KMS-11 (cell line): ENCODE results near the gene GRK4.
"Not testable (repeated sequence)": the region's sequence is repeated elsewhere in the genome, so short reads cannot be mapped to it uniquely, and the experiment has no call there.

Source experiments
- H2AFZ ChIP-seq: fragments of 200-600 bp; sonication (generic); 2 replicates; pipeline ENCODE4 v1.6.1; 2016; ENCODE audit warnings: antibody characterized with exemption, mixed run types, low read depth
- H3K27ac ChIP-seq: fragments of 200-600 bp; sonication (generic); 2 replicates; pipeline ENCODE4 v1.6.1; 2016; ENCODE audit warnings: mild to moderate bottlenecking, mixed run types
- H3K27me3 ChIP-seq: fragments of 200-600 bp; sonication (generic); 2 replicates; pipeline ENCODE4 v1.6.1; 2017; ENCODE audit warnings: mild to moderate bottlenecking, low read depth, mixed run types, moderate library complexity; ENCODE audit not compliant: insufficient read depth
- H3K36me3 ChIP-seq: fragments of 200-600 bp; sonication (generic); 2 replicates; pipeline ENCODE4 v1.6.1; 2017; ENCODE audit warnings: mild to moderate bottlenecking, mixed run types; ENCODE audit not compliant: insufficient read depth
- H3K4me1 ChIP-seq: fragments of 200-600 bp; sonication (generic); 2 replicates; pipeline ENCODE4 v1.6.1; 2016; ENCODE audit warnings: mild to moderate bottlenecking, low read depth, mixed run types; ENCODE audit not compliant: poor library complexity, severe bottlenecking
- H3K4me2 ChIP-seq: fragments of 200-600 bp; sonication (generic); 2 replicates; pipeline ENCODE4 v1.7.0; 2016; ENCODE audit warnings: mild to moderate bottlenecking, mixed run types
- H3K4me3 ChIP-seq: fragments of 200-600 bp; sonication (generic); IDR thresholded peaks from 2 replicates; pipeline ENCODE4 v1.6.1; 2017; ENCODE audit warnings: low read depth, low read length, mixed read lengths; ENCODE audit not compliant: insufficient read depth
- H3K79me2 ChIP-seq: fragments of 200-600 bp; sonication (generic); 2 replicates; pipeline ENCODE4 v1.6.1; 2016; ENCODE audit warnings: low read depth, mixed run types; ENCODE audit not compliant: insufficient read depth
- H3K9ac ChIP-seq: fragments of 200-600 bp; sonication (generic); 2 replicates; pipeline ENCODE4 v1.6.1; 2016; ENCODE audit warnings: mild to moderate bottlenecking, mixed run types
- H4K20me1 ChIP-seq: fragments of 200-600 bp; sonication (generic); 2 replicates; pipeline ENCODE4 v1.6.1; 2016; ENCODE audit warnings: mild to moderate bottlenecking, mixed run types; ENCODE audit not compliant: insufficient read depth
- CTCF ChIP-seq: fragments of 200-600 bp; sonication (generic); conservative IDR thresholded peaks from 2 replicates; pipeline ENCODE4 v1.6.1; 2017; ENCODE audit warnings: low read depth, mild to moderate bottlenecking, antibody characterized with exemption, low read length, moderate library complexity, mixed read lengths

GRK4 gene

GRCh38 chr4:2942532-2943363, 20.6 kb upstream of the GRK4 start:
- no peak overlapping the region for H3K4me3 ChIP-seq

GRCh38 chr4:2943364-2944090, 19.8 kb upstream of the GRK4 start:
- Histone ChIP-seq H3K27me3 (no peaks in the 10 kb centered on the region), H4K20me1 (no peaks in the 10 kb centered on the region), H3K9ac (no peak overlapping the region), H3K4me1 (no peaks in the 10 kb centered on the region), H3K36me3 (no peaks in the 10 kb centered on the region; the same call in 1 of the 2 replicates), H3K79me2 (no peaks in the 10 kb centered on the region), H3K27ac (no peak overlapping the region), H3K4me3 (no peak overlapping the region), H3K4me2 (no peak overlapping the region), H2AFZ (no peak overlapping the region)
- no peak for TF ChIP-seq CTCF

More at GRCh38 chr4:2942532-2943363, 20.6 kb upstream of the GRK4 start:
- Histone ChIP-seq H3K9ac (no peak overlapping the region), H4K20me1 (no peaks in the 10 kb centered on the region), H3K79me2 (no peaks in the 10 kb centered on the region), H3K36me3 (no peaks in the 10 kb centered on the region; the same call in 1 of the 2 replicates), H3K27ac (no peak overlapping the region), H3K4me2 (no peak overlapping the region), H3K27me3 (no peaks in the 10 kb centered on the region), H3K4me1 (no peaks in the 10 kb centered on the region), H2AFZ (no peak overlapping the region)
- no peak for TF ChIP-seq CTCF

- no peak for TF ChIP-seq CTCF
- Histone ChIP-seq H3K79me2 (no peaks in the 10 kb centered on the region), H3K9ac (no peak overlapping the region), H3K4me2 (no peak overlapping the region), H3K4me1 (no peaks in the 10 kb centered on the region), H3K27me3 (no peaks in the 10 kb centered on the region), H4K20me1 (no peaks in the 10 kb centered on the region), H3K4me3 (no peak overlapping the region), H2AFZ (no peak overlapping the region), H3K36me3 (no peaks in the 10 kb centered on the region; the same call in 1 of the 2 replicates), H3K27ac (no peak overlapping the region)
Measured at GRCh38 chr4:2944091-2944482, 19.3 kb upstream of the GRK4 start.

- H3K4me2 ChIP-seq = no peak overlapping the region
- no peaks in the 10 kb centered on the region for H3K4me1 ChIP-seq
- no peak overlapping the region for H3K9ac ChIP-seq
- no peak for TF ChIP-seq CTCF
- H4K20me1 ChIP-seq = no peaks in the 10 kb centered on the region
- no peak overlapping the region for H2AFZ ChIP-seq
- no peaks in the 10 kb centered on the region for H3K79me2 ChIP-seq
- H3K27ac ChIP-seq = no peak overlapping the region
- no peaks in the 10 kb centered on the region for H3K27me3 ChIP-seq
- no peak overlapping the region for H3K4me3 ChIP-seq
- no peaks in the 10 kb centered on the region; the same call in 1 of the 2 replicates for H3K36me3 ChIP-seq
Measured at GRCh38 chr4:2944586-2945526, 18.5 kb upstream of the GRK4 start.

- H3K27ac ChIP-seq, H2AFZ ChIP-seq, H3K27me3 ChIP-seq, H3K4me1 ChIP-seq, H3K36me3 ChIP-seq, H3K9ac ChIP-seq, H3K4me2 ChIP-seq, H4K20me1 ChIP-seq, H3K4me3 ChIP-seq, H3K79me2 ChIP-seq: not testable (repeated sequence)
Measured at GRCh38 chr4:2945619-2946604, 17.5 kb upstream of the GRK4 start.
